Prostate gland (tissue), 2 donors: ENCODE measurements around the gene ARRDC1. TPM values are rescaled to one million over a fixed set of nuclear protein-coding genes. Genes with fewer than 3 reads are reported as not detected.
A peak's percentile ranks its signal among the peaks of the same experiment; 100 is the strongest.

ENCODE experiments used
- DNase-seq: peaks from one replicate; pipeline ENCODE4 v3.0.0-alpha.2; 2019; ENCODE audit warnings: low spot score
- H3K27ac ChIP-seq, 2 donors: fragments of 200-600 bp; sonication (generic); 2 replicates each; pipeline ENCODE4 v1.5.1; 2017 to 2019
- H3K27me3 ChIP-seq: fragments of 200-600 bp; sonication (generic); replicated peaks from 2 replicates; pipeline ENCODE4 v1.5.1; 2019; ENCODE audit not compliant: insufficient read depth
- H3K36me3 ChIP-seq, 2 donors: fragments of 200-600 bp; sonication (generic); 1 replicate in 1 of 2; 2 replicates in 1 of 2; pipeline versions ENCODE4 v1.5.1 to v1.8.1; 2017 to 2019
- H3K4me1 ChIP-seq: fragments of 200-600 bp; sonication (generic); replicated peaks from 2 replicates; pipeline ENCODE4 v1.5.1; 2019
- H3K4me3 ChIP-seq, 2 donors: fragments of 200-600 bp; sonication (generic); 2 replicates each; pipeline ENCODE4 v1.5.1; 2017 to 2019
- H3K9me3 ChIP-seq: fragments of 200-600 bp; sonication (generic); 2 replicates; pipeline ENCODE4 v1.5.1; 2017
- POLR2A ChIP-seq: fragments of 450-650 bp; IDR thresholded peaks from one replicate; pipeline ENCODE4 v1.6.1; 2016; ENCODE audit warnings: antibody characterized with exemption, mild to moderate bottlenecking
- POLR2AphosphoS5 ChIP-seq: sonication (generic); formaldehyde crosslinking; IDR thresholded peaks from one replicate; pipeline ENCODE4 v1.6.1; 2017; ENCODE audit warnings: antibody characterized with exemption
- WGBS: methylation state at CpG from one replicate; pipeline ENCODE4 v1.1.5; 2018; 5-methylcytosine and 5-hydroxymethylcytosine counted together
- intact Hi-C: fragments of 100-400 bp; cut with DNase I; formaldehyde crosslinking; loops from one replicate; pipeline ENCODE4 v1.14.2; 2022
- total RNA-seq, 2 donors: library from RNA; depleted of rRNA; stranded (reverse); fragments of >200 nt; gene quantifications; one replicate each; pipeline ENCODE4 v1.1.0, GENCODE V29; 2016
- TF ChIP-seq, protein P1 (sequence below), 4 experiments: fragments of 200-600 bp in 2 of 4; fragments of 450-650 bp in 2 of 4; sonication (generic) in 2 of 4; IDR thresholded peaks; 1 replicate in 3 of 4; 2 replicates in 1 of 4; pipeline ENCODE4 v1.5.1; 2016 to 2019; ENCODE audit warnings: antibody characterized with exemption in 4 of 4, mild to moderate bottlenecking in 2 of 4, moderate library complexity in 2 of 4

ARRDC1 gene
- total RNA-seq, 2 donors from 2014 or later, result 123 to 126 TPM

DNA sequence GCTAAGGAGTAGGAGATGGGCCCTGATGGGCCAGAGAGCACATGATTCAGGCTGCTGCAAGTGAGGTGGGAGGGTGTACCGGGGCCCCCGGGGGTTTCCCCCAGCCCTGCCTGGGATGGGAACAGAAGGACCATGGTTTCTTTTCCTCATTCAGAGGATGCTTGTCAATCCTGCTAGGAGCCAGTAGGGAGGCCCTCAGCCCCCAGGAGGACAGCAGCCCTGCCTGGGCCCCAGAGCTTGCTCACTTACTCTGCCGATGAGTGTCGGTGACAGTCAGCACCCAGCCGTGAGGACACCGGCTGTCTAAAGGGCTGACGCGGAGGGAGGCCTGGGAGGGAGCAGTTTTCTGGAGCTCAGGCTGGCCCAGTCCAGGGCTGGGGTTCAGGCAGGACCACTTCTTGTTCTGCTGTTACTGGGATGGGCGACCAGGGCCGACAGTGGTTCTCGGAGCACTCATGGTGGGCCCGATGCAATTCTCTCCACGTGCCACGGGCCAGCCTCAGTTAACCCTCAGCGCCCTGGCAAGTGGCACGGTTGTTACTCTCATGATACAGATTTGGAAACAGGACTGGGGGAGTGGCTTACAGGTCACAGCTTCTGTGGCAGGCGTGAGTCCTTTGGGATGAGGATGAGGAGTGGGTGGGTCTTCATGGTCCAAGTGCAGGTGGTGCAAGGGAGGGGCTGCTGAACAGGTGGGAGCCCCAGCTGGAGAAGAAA, 1.8 kb downstream of the ARRDC1 start:
- Histone ChIP-seq H3K4me1 (peaks cover 20% of the 10 kb centered on the region), H3K9me3 (no peaks in the 10 kb centered on the region), H3K4me3 (peak overlapping the region; percentile 76 to 91), H3K36me3 (no peaks in the 10 kb centered on the region), H3K27me3 (no peaks in the 10 kb centered on the region), H3K27ac (peak overlapping the region; percentile 84 to 92)
- TF ChIP-seq POLR2A (no peak), POLR2AphosphoS5 (no peak)
- TF ChIP-seq, protein P1, sequence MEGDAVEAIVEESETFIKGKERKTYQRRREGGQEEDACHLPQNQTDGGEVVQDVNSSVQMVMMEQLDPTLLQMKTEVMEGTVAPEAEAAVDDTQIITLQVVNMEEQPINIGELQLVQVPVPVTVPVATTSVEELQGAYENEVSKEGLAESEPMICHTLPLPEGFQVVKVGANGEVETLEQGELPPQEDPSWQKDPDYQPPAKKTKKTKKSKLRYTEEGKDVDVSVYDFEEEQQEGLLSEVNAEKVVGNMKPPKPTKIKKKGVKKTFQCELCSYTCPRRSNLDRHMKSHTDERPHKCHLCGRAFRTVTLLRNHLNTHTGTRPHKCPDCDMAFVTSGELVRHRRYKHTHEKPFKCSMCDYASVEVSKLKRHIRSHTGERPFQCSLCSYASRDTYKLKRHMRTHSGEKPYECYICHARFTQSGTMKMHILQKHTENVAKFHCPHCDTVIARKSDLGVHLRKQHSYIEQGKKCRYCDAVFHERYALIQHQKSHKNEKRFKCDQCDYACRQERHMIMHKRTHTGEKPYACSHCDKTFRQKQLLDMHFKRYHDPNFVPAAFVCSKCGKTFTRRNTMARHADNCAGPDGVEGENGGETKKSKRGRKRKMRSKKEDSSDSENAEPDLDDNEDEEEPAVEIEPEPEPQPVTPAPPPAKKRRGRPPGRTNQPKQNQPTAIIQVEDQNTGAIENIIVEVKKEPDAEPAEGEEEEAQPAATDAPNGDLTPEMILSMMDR (IDR thresholded peaks at IDR 0.05), result no peak
- intact Hi-C loops, result no loop called here
- no peak for DNase-seq
- WGBS, result 38% methylated on average over 17 of the region's 17 CpGs

DNA sequence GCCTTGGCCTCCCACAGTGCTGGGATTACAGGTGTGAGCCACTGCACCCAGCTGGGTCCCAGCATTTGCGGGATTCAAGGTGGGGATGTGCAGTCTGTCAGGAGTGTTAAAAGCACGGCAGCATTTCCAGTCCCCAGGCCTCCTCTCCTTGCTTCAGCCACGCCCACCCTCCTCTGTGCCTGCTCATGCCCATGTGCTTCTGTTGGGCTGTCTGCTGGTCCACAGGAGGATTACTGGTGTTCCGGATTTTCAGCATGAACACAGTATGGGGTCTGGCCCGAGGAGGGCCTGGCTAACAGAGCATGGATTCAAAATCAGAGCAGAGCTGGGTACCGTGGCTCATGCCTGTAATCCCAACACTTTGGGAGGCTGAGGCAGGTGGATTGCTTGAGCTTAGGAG, 5.5 kb downstream of the ARRDC1 start:
- Histone ChIP-seq H3K27me3 (no peaks in the 10 kb centered on the region), H3K4me1 (peaks cover 35% of the 10 kb centered on the region), H3K9me3 (no peaks in the 10 kb centered on the region), H3K27ac (peak overlapping the region; percentile 87 to 88), H3K4me3 (no peak overlapping the region), H3K36me3 (peaks cover 0 to 6% of the 10 kb centered on the region in 2 donors)
- no peak for DNase-seq
- TF ChIP-seq, protein P1 (IDR thresholded peaks at IDR 0.05), result no peak
- TF ChIP-seq POLR2AphosphoS5, result no peak
- TF ChIP-seq POLR2A, result no peak
- 74% methylated on average over 6 of the region's 6 CpGs for WGBS
- intact Hi-C loops, result no loop called here

DNA sequence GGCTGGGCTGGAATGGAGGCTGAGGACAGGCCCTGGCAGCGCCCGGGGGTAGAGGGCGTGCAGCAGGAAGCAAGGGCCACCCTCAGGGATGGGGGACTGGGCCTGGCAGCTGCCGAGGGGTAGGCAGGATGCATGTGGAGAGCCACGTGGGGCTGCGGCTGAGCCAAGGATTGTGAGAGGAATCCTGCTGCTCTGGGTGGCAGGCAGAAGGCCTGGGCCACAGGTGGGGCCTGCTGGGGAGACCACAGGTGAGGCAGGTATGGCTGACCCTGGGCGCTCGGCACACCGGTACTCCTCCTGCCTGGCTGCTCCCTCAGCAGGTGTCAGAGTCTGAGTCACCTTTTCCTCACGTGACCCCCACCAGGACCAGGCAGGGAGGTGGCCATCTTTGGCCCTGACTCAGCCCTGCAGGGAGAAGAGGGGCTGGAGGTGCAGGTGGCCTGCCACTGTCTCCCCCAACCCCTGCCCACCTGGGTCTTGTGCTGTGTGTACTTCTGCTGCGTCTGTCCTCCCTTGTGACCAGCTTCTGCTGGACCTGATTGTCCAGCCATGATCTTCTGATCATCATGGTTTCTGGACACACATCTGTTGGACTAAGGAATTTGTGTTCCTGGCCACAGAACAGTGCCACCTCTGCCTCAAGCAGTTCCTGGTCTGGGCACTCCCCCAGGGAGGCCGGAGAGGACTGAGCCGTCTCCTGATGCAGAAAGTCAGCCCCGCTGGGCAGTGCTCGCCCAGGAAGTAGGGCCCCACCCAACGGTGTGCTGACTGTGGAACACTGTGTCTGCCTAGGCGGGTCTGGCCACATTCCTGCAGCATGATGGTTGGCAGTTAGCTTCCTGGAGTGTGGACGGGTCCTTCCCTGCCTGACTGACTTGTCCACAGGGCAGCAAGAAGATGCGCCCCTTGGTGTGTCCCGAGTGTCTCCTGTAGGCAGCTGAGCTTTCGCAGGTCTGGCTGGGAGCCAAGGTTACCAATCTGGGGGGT, 6.4 kb downstream of the ARRDC1 start:
- intact Hi-C loops, result no loop called here
- H3K4me1 ChIP-seq, result peaks cover 31% of the 10 kb centered on the region
- peak overlapping the region; percentile 87 to 88 for H3K27ac ChIP-seq
- 33% methylated on average over 17 of the region's 21 CpGs for WGBS
- H3K4me3 ChIP-seq, result peak overlapping the region in 1 of 2 donors; percentile 11
- peaks cover 0 to 6% of the 10 kb centered on the region in 2 donors for H3K36me3 ChIP-seq
- TF ChIP-seq POLR2AphosphoS5 (peak; percentile 95), POLR2A (peak; percentile 73)
- TF ChIP-seq, protein P1 (IDR thresholded peaks at IDR 0.05), result peak in 1 of 4 experiments; percentile 18
- peak; percentile 98 for DNase-seq
- H3K27me3 ChIP-seq, result no peaks in the 10 kb centered on the region
- H3K9me3 ChIP-seq, result no peaks in the 10 kb centered on the region

DNA sequence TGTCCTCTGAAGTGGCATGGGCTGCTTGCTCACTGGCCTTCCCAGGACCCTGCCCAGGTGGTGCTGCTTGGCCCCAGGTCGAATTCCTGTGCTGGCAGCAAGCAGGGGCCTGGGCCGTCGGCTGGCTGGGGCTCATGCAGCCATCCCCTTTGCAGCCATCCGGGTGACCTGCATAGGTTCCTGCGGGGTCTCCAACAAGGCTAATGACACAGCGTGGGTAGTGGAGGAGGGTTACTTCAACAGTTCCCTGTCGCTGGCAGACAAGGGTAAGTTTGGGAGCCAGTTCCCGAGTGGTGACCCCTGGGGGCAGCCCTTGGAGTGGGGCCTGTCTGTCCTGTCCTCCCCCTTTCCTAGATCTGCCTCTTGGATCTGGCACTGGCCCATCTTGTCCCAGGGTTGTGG, 7.3 kb downstream of the ARRDC1 start:
- WGBS, result 60% methylated on average over 6 of the region's 8 CpGs
- Histone ChIP-seq H3K27ac (peak overlapping the region; percentile 87 to 88), H3K4me3 (peak overlapping the region in 1 of 2 donors; percentile 11), H3K4me1 (peaks cover 36% of the 10 kb centered on the region), H3K9me3 (no peaks in the 10 kb centered on the region), H3K36me3 (peaks cover 0 to 6% of the 10 kb centered on the region in 2 donors), H3K27me3 (no peaks in the 10 kb centered on the region)
- TF ChIP-seq POLR2AphosphoS5 (no peak), POLR2A (no peak)
- TF ChIP-seq, protein P1 (IDR thresholded peaks at IDR 0.05), result no peak
- intact Hi-C loops, result no loop called here
- no peak for DNase-seq
